Fibroblast of lung (primary cell): ENCODE results near the gene CKLF. TPM values are rescaled to one million over a fixed set of nuclear protein-coding genes. Genes with fewer than 3 reads are reported as not detected.

Experiments used
- DNase-seq, 2 donors: peaks; one replicate each; pipeline versions ENCODE4 v3.0.0 to v3.0.0-alpha.2; 2010; ENCODE audit warnings: low read depth in 2 of 2
- H2AFZ ChIP-seq: 2 replicates; pipeline ENCODE4 v1.5.1; 2012; ENCODE audit warnings: low read length, control low read depth, inconsistent platforms
- H3K27ac ChIP-seq: 2 replicates; pipeline ENCODE4 v1.5.1; 2011; ENCODE audit warnings: low read length, control low read depth; ENCODE audit not compliant: insufficient read depth
- H3K27me3 ChIP-seq: 2 replicates; pipeline ENCODE4 v1.5.1; 2011; ENCODE audit warnings: mild to moderate bottlenecking, low read length; ENCODE audit not compliant: control insufficient read depth, insufficient read depth
- H3K36me3 ChIP-seq: 2 replicates; pipeline ENCODE4 v1.5.1; 2011; ENCODE audit warnings: low read length; ENCODE audit not compliant: control insufficient read depth, insufficient read depth
- H3K4me1 ChIP-seq: 2 replicates; pipeline ENCODE4 v1.5.1; 2011; ENCODE audit warnings: low read length; ENCODE audit not compliant: control insufficient read depth, insufficient read depth; ENCODE audit errors: extremely low read depth
- H3K4me2 ChIP-seq: 2 replicates; pipeline ENCODE4 v1.5.1; 2011; ENCODE audit warnings: low read length, control low read depth; ENCODE audit not compliant: insufficient read depth; ENCODE audit errors: extremely low read depth
- H3K4me3 ChIP-seq, 4 experiments: fragments of 200-600 bp in 1 of 4; sonication (generic) in 1 of 4; replicated peaks in 1 of 4; 2 replicates each; pipeline ENCODE4 v1.5.1; 2011 to 2016; ENCODE audit warnings: low read length in 4 of 4, low read depth in 3 of 4, mild to moderate bottlenecking in 3 of 4, control low read depth in 2 of 4, inconsistent platforms in 1 of 4, mixed read lengths in 1 of 4; ENCODE audit not compliant: insufficient read depth in 1 of 4; ENCODE audit errors: control extremely low read depth in 1 of 4
- H3K79me2 ChIP-seq: 2 replicates; pipeline ENCODE4 v1.5.1; 2012; ENCODE audit warnings: mild to moderate bottlenecking, low read length, inconsistent platforms; ENCODE audit not compliant: control insufficient read depth, insufficient read depth
- H3K9ac ChIP-seq: 2 replicates; pipeline ENCODE4 v1.5.1; 2011; ENCODE audit warnings: mild to moderate bottlenecking, low read length, control low read depth; ENCODE audit not compliant: insufficient read depth
- H3K9me3 ChIP-seq: 2 replicates; pipeline ENCODE4 v1.5.1; 2012; ENCODE audit warnings: low read depth, low read length; ENCODE audit not compliant: control insufficient read depth, insufficient read depth
- H4K20me1 ChIP-seq: 2 replicates; pipeline ENCODE4 v1.5.1; 2011; ENCODE audit warnings: low read length; ENCODE audit not compliant: control insufficient read depth, insufficient read depth; ENCODE audit errors: extremely low read depth
- CTCF ChIP-seq, 2 donors: IDR thresholded peaks in 1 of 2; conservative IDR thresholded peaks in 1 of 2; 1 replicate in 1 of 2; 2 replicates in 1 of 2; pipeline ENCODE4 v1.5.1; 2011 to 2012; ENCODE audit warnings: low read length in 2 of 2, control low read depth in 1 of 2, inconsistent platforms in 1 of 2, low read depth in 1 of 2, mild to moderate bottlenecking in 1 of 2
- EZH2 ChIP-seq: IDR thresholded peaks from 2 replicates; pipeline ENCODE4 v1.5.1; 2012; ENCODE audit warnings: low read length, control low read depth, mild to moderate bottlenecking; ENCODE audit errors: missing control alignments
- polyA plus RNA-seq, 2 donors: library from polyadenylated mRNA; depleted of rRNA in 1 of 2; stranded (reverse) in 1 of 2; unstranded in 1 of 2; fragments of >200 nt; gene quantifications; 2 replicates each; pipeline ENCODE4 v1.2.1, GENCODE V29; 2011 to 2012; ENCODE audit warnings: missing spikeins in 1 of 2
- total RNA-seq: library from RNA; depleted of rRNA; stranded (reverse); fragments of >200 nt; gene quantifications from 2 replicates; pipeline ENCODE4 v1.2.1, GENCODE V29; 2014

The CKLF gene
- total and polyA plus RNA-seq, 2 donors (not counting 1 experiment from before 2014, with no cell fraction given): 41.9 to 70.9 TPM

- no peak for DNase-seq
- Histone ChIP-seq H3K9me3 (no peaks in the 10 kb centered on the region), H4K20me1 (no peaks in the 10 kb centered on the region), H2AFZ (no peak overlapping the region), H3K79me2 (peaks cover 3% of the 10 kb centered on the region), H3K4me3 (peak overlapping the region in 3 of 4 experiments; percentile 34 to 78 (median 49)), H3K27ac (no peak overlapping the region), H3K36me3 (peaks cover 14% of the 10 kb centered on the region), H3K9ac (no peak overlapping the region), H3K4me1 (peaks cover 15% of the 10 kb centered on the region), H3K27me3 (peaks cover 4% of the 10 kb centered on the region), H3K4me2 (peak overlapping the region; percentile 56)
- TF ChIP-seq CTCF (conservative IDR thresholded peaks at IDR 0.05 in 1 of 2, IDR thresholded peaks at IDR 0.05 in 1 of 2; ENCODE audit: low read depth in 1 of 2, low read length in 2 of 2) (no peak), EZH2 (no peak)
These were observed 53.8 kb downstream of the CKLF start for GRCh38 chr16:66605979-66606751.

- peak overlapping the region; percentile 25 for H3K4me2 ChIP-seq
- H3K4me1 ChIP-seq: peaks cover 15% of the 10 kb centered on the region
- DNase-seq: peak; percentile 77 to 91
- peak; percentile 71 to 93 for TF ChIP-seq CTCF (conservative IDR thresholded peaks at IDR 0.05 in 1 of 2, IDR thresholded peaks at IDR 0.05 in 1 of 2; ENCODE audit: low read depth in 1 of 2, low read length in 2 of 2)
- no peak for TF ChIP-seq EZH2
- no peak overlapping the region for H3K9ac ChIP-seq
- no peaks in the 10 kb centered on the region for H3K9me3 ChIP-seq
- H3K27me3 ChIP-seq: no peaks in the 10 kb centered on the region
- H3K27ac ChIP-seq: peak overlapping the region; percentile 43
- H3K36me3 ChIP-seq: peaks cover 19% of the 10 kb centered on the region
- peaks cover 3% of the 10 kb centered on the region for H3K79me2 ChIP-seq
- no peaks in the 10 kb centered on the region for H4K20me1 ChIP-seq
- H3K4me3 ChIP-seq: no peak overlapping the region
- H2AFZ ChIP-seq: no peak overlapping the region
These were observed 56.1 kb downstream of the CKLF start for GRCh38 chr16:66608241-66609138.

GRCh38 chr16:66609139-66609510, 56.7 kb downstream of the CKLF start:
- Histone ChIP-seq H4K20me1 (no peaks in the 10 kb centered on the region), H3K9me3 (no peaks in the 10 kb centered on the region), H3K36me3 (peaks cover 19% of the 10 kb centered on the region), H3K27me3 (no peaks in the 10 kb centered on the region), H3K79me2 (peaks cover 3% of the 10 kb centered on the region), H3K4me2 (no peak overlapping the region), H3K4me3 (no peak overlapping the region), H3K9ac (no peak overlapping the region), H3K4me1 (peaks cover 11% of the 10 kb centered on the region), H2AFZ (no peak overlapping the region), H3K27ac (peak overlapping the region; percentile 43)
- no peak for DNase-seq
- TF ChIP-seq EZH2 (no peak), CTCF (conservative IDR thresholded peaks at IDR 0.05 in 1 of 2, IDR thresholded peaks at IDR 0.05 in 1 of 2; ENCODE audit: low read depth in 1 of 2, low read length in 2 of 2) (no peak)
